HG03280 (cell line): Measurements from ENCODE around the gene TPRG1.

ENCODE experiments used
- ATAC-seq: cut with Tn5 transposase; IDR thresholded peaks from one replicate; pipeline ENCODE4 v1.9.1; 2021; ENCODE audit warnings: mild to moderate bottlenecking, moderate library complexity; ENCODE audit not compliant: unreplicated experiment

The TPRG1 gene

DNA sequence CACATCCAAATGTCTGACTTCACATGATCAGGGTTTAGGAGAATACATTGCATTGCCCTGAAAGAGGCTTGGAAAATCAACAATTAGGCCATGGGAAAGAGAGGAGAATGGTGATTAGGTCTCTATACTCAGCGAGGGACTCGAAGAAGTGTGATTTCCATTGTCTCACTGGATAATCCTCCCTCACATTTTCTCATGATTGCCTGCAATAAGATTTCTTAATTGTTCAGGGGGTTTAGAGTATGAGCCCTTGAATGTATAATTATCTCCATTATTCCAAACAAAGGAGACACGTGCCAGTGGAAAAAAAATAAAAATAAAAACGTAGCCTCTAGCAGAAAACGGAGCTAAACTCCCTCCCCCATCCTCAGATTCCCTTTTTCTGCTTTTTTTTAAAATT lies 173.2 kb downstream of the TPRG1 start:
- no peak for ATAC-seq

DNA sequence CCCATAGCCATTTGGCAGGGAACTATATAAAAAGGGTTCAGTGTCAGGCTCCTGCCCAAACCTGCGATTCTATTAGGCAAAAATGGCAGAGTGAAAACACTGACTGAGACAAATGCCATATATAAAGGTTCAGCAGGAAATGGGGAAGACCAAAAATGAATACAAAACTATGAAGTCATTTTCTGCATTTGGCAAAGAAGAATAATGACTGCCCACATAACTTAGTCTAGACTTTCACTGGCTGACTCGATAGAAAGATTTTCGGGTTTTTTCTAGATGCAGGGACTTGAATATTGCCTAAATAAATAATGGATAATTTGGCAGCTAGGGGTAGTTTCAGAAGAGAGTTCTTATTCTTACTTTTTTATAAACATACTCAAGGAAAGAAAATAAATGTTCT lies 178.0 kb downstream of the TPRG1 start:
- ATAC-seq = no peak

DNA sequence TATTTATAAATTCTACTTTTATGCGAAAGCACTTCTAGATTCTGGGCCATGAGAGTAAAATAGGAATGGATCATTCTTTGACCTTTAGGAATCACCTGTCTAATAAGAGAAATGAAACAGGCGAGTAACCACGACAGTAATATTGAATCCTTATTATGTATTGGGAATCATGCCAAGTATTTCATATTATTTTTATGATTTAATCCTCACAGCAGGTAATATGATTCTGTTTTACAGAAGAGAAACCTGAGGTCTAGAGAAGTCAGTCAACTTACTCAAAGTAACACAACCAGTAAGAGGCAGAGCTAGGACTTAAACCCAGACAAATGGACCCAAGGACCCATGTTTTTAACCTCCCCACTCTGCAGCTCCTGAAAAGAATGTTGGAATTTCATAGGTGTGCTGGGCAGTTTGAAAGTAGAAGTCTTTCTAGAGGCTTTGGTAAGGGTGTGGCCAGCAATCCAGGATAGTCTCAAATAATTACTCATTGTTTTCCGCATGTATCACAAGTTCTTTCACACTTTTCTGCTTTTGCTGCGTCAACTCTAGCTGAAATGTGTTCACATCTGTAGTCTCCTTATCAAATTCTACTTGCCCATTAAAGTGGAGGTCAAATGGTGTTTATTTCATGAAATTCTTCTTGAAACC lies 181.7 kb downstream of the TPRG1 start:
- ATAC-seq = no peak

DNA sequence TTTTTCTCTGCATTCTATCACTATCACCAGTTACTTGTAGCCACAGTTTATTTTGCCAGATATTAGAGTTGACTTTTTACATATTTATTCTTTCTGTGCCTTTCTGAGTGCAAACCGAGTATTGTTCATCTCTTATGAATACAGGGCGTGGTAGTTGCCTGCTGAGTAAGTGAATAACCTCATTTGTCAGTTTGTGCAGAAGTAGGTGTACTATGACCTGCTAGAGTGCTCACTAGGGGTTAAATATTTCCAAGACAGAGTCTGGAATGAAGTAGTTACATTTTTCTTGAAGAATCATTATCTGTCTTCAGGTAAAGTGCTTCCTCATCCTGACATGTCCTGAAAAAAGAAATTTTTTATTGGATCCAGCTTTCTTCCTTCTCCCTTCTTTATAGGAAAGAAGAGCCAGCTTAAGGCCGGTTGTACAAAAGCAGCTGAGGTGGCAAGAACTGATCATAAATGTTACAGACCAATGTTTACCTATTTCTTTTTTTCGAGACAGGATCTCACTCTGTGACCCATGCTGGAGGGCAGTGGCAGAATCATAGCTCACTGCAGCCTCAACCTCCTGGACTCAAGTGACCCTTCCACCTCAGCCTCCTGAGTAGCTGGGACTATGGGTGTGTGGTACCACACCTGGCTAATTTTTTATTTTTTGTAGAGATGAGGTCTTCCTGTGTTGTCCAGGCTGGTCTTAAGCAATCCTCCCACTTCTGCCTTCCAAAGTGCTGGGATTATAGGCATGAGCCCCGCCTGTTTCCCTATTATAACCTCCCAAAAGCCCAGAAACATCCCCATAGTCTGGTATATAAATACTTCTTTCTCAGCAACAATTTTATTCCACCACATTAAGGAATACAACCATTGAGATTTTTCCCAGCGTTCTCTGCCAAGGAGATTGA lies 182.5 kb downstream of the TPRG1 start:
- no peak for ATAC-seq

DNA sequence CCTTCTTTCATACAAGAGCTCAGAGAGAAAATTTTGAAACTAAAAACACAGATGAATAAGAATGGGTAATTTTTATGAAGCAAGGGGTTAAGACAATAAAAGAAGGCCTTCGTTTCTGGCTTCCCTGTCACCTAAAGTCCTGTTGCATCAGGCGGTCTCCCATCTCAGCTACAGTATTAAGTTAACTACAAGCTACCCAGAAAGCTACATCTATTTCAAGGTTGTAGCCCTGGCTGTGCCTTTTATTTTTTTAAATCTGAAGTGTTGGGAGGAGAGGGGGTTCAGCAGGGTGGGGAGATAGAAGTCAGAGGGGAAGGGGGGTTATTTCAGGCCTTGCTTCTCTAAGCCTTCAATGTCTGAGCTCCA lies 183.3 kb downstream of the TPRG1 start:
- ATAC-seq = no peak

DNA sequence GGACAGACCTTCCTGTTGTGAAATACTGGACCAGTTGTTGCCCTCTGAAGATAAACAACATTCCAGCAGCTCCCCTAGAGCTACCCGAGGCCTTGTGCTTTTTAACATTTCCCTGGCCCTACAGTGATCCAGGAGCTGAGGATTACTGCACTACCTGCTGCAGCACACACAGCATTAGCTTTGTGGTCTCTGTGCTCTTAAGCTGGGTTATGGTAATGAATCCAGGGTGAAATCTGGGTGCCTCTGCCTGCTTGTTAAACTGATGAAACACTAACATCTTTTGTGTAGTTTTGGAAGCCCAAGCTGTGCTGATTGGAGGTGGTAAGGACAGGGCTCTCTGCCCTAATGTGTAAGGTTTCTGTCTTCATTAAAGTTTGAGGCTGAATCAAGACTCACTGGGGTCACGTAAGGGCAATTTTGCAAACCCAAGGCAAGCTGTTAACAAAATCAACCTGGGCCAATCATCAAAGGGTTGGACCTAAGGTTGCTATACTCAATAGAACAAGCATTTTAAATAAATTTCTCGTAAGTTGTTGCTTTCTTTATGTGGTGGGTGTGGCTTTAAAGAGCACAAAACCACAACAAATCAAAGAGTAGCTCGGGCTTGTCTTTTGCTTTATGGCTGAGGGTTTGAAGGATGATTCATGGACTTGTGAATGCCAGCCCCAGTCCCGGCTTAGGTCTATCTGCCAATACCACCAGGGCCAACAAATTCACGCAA lies 183.9 kb downstream of the TPRG1 start:
- ATAC-seq = no peak

DNA sequence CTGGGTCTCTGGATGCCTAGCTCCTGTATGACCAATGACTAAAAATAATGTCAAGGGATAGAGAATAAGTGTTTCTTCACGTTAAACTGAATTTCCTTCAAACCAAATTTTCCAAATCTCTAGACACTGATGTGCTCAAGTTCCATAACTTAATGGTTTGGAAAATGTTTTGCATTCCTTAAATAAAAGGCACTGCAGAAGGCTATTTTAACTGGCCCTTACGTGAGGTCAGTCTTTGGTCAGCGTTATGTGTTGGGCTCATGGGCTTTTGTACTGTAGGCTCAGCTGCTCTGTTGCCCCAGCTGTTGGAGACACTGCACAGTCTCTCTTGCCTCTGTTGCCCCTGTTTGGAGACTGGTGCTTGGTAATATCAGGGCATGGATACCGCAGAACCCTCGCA lies 188.5 kb downstream of the TPRG1 start:
- no peak for ATAC-seq

DNA sequence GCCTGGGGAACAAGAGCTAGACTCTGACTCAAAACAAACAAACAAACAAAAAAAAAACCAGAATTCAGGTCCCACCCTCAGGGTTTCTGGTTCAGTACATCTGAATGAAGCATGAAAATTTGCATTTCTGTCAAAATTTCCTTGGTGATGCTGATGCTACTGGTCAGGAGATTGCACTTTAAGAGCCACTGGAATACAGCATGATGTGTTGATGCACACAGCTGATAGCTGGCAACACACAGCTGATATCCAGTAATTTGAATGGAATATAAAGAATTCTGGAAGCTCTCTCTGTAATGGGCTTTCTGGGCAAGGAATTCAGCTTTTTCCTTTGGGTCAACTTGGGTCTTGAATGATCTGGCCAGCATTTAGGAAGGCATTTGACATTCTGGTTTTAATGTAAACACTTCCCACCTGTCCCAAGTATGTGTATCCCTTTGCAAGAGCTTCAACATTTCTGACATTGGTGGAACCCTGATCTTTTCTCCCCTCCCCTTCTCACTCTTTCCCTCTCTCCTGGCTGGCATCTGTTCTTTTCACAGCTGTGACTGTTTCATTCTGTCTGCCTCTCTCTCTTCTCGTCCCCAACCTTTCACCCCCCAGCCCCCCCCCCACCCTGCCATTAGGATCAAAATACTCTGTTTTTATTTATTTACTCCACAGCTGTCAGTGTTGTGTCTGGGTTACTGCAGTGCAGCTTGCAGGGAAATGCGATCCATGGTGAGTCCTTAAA lies 189.5 kb downstream of the TPRG1 start:
- ATAC-seq = no peak

DNA sequence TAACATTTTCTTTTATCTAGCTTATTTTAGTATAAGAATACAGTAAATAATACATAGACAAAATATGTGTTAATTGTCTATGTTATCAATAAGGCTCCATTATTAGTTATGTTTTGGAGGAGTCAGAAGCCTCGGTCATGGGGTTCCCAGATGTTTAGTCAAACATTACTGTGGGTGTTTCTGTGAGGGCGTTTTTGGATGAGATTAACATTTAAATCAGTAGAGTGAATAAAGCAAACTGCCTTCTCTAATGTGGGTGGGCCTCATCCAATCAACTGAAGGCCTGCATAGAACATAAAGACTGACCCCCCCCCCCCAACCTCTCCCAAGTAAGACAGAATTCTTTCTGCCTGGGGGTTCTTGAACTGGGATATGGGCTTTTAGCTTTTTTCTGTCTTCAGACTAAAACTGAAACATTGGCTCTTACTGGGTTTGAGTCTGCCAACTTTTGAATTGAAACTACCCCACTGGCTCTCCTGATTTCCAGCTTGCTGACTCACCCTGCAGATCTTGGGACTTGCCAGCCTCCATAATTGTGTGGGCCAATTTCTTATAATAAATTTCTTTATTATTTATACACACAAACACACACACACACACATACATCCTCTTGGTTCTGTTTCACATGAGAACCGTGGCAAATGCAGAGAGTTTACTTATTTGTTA lies 192.0 kb downstream of the TPRG1 start:
- no peak for ATAC-seq

DNA sequence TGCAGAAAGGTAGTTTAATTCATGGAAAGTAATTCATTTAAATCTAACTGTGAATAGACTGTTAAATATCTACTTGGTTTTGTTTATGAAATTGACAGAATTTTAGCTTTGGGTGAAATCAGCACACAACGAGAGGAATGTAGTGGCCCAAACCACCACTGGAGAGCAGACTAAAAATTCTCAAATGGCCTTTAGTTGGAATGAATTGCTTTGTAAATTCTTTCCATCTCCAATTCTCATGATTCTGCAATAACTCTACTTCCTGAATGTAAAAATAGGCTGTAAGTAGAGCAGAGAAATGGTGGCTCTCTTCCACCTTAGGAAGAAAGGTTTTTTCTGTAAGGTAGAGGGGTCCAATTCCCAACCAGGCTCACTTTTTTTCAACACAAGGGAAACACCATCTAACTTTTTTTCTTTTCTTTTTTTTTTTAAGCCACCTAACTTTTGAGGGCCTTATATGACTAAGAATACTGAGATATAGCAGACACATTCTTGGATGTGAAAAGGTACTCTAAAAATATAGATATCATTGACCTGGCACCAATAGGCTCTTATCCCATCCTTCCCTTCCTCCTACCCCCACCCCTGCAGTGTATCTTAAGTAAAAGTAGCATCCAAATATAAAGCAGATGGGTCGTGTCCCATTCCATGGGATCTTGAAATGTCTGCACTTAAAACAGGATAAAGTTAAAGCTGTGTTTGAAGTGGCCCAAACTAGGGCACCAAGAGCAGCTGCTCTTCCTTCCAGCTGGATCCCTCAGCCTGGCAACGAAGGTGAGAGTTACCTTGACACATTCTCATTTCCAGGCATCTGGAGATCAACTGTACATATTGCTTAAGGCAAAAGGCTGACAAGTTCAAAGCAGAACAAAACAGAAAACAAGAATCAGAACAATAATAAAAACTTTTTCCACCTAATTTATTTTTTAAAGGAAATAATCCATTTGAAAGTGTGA lies 194.1 kb downstream of the TPRG1 start:
- no peak for ATAC-seq

DNA sequence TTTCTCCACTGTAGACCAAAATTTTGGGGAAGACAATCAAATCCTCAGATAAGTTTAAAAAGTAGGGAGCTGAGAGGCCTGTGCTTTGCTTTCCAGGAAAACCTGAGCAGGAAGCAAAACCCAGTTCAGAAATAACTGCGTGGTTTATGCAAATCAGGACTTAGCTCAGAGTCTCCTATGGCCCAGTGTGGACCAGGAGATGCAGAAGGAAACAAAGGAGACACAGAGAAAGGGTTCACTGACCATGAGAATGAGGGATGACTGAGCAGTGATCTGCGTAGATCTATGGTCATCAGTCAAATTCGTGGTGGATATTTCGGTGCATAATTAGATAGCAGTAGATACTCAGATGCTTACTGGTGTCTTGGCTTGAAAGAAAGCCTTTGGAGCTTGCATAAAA lies 196.6 kb downstream of the TPRG1 start:
- ATAC-seq = no peak

DNA sequence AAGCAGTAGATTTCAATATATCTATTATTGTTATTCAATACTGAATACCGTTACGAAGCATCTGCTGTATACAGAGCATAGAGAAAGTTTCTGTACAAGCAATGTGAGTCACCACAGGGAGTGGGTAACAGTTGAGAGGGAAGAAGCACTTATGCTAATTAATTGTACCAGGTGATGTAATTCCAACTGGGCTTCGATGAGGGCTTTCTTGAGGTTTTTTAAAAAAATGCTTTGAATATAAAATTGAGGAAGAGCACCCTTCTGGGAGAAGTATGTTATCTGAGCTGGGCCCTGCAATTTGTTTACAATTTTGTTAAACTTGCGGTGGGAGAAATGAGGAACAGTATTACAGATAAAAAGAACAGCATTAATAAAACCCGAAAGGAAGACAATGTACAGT lies 197.9 kb downstream of the TPRG1 start:
- no peak for ATAC-seq

DNA sequence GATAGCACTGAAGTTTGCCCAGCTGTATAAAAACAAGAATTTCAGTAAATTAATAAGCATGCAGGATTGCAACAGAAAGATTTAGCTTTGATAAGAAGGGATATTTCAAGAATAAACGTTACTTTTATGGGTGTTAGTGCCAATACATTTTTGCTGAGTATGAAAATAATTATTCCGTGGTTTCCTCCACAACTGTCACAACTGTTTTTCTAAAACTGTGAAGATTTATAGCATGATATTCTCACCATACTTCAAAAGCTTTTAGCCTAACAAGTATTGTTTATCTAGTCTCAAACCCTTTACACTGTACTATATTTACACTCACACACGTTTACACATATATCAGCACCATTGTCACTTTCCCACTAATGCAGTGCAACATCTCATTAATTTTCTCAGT lies 200.5 kb downstream of the TPRG1 start:
- no peak for ATAC-seq
